Erythroblast (primary cell): Measurements from ENCODE around the gene SMAD4.

Experiments used
- GATA1 ChIP-seq: IDR thresholded peaks from 2 replicates; pipeline ENCODE4 v1.6.1; 2011; ENCODE audit warnings: low read depth, mild to moderate bottlenecking, control low read depth, low read length, moderate library complexity
- POLR2A ChIP-seq: IDR thresholded peaks from 2 replicates; pipeline ENCODE4 v1.6.1; 2011; ENCODE audit warnings: mild to moderate bottlenecking, low read length

GRCh38 chr18:51076503-51076902, 46.5 kb downstream of the SMAD4 start:
- no peak for TF ChIP-seq POLR2A
- no peak for TF ChIP-seq GATA1
